ENCODE data around the gene ZBTB7C.

Gene ZBTB7C

GRCh38 chr18:48195787-48196186, 213.4 kb downstream of the ZBTB7C start:
- no peaks in the 10 kb centered on the region for H3K9me3 ChIP-seq (ENCODE audit: control insufficient read depth, insufficient read depth, low read length)
- no peak for DNase-seq (ENCODE audit: low read depth, low spot score)
- no peak overlapping the region for H3K4me3 ChIP-seq (ENCODE audit: low read length)
- H3K36me3 ChIP-seq (ENCODE audit: control insufficient read depth, insufficient read depth, low read length), result no peaks in the 10 kb centered on the region
- no peaks in the 10 kb centered on the region for H3K4me1 ChIP-seq (ENCODE audit: control insufficient read depth, insufficient read depth, low read length)
- H3K27me3 ChIP-seq (ENCODE audit: control insufficient read depth, insufficient read depth, low read length), result no peaks in the 10 kb centered on the region
- no peak overlapping the region for H3K27ac ChIP-seq (ENCODE audit: low read length)

GRCh38 chr18:48194591-48195181, 214.5 kb downstream of the ZBTB7C start:
- no peaks in the 10 kb centered on the region for H3K36me3 ChIP-seq (ENCODE audit: control insufficient read depth, insufficient read depth, low read length)
- no peaks in the 10 kb centered on the region for H3K9me3 ChIP-seq (ENCODE audit: control insufficient read depth, insufficient read depth, low read length)
- WGBS (ENCODE audit: insufficient coverage, insufficient read length), result no CpG with 5 or more reads among the region's 4 CpGs
- no peak overlapping the region for H3K27ac ChIP-seq (ENCODE audit: low read length)
- no peaks in the 10 kb centered on the region for H3K27me3 ChIP-seq (ENCODE audit: control insufficient read depth, insufficient read depth, low read length)
- no peak for DNase-seq (ENCODE audit: low read depth, low spot score)
- no peaks in the 10 kb centered on the region for H3K4me1 ChIP-seq (ENCODE audit: control insufficient read depth, insufficient read depth, low read length)
- no peak overlapping the region for H3K4me3 ChIP-seq (ENCODE audit: low read length)

GRCh38 chr18:48193521-48194492, 215.4 kb downstream of the ZBTB7C start:
- Histone ChIP-seq H3K4me3 (ENCODE audit: low read length) (no peak overlapping the region), H3K27ac (ENCODE audit: low read length) (no peak overlapping the region), H3K4me1 (ENCODE audit: control insufficient read depth, insufficient read depth, low read length) (no peaks in the 10 kb centered on the region), H3K9me3 (ENCODE audit: control insufficient read depth, insufficient read depth, low read length) (no peaks in the 10 kb centered on the region), H3K27me3 (ENCODE audit: control insufficient read depth, insufficient read depth, low read length) (no peaks in the 10 kb centered on the region), H3K36me3 (ENCODE audit: control insufficient read depth, insufficient read depth, low read length) (no peaks in the 10 kb centered on the region)
- no peak for DNase-seq (ENCODE audit: low read depth, low spot score)
- WGBS (ENCODE audit: insufficient coverage, insufficient read length), result no CpG with 5 or more reads among the region's 9 CpGs

DNA sequence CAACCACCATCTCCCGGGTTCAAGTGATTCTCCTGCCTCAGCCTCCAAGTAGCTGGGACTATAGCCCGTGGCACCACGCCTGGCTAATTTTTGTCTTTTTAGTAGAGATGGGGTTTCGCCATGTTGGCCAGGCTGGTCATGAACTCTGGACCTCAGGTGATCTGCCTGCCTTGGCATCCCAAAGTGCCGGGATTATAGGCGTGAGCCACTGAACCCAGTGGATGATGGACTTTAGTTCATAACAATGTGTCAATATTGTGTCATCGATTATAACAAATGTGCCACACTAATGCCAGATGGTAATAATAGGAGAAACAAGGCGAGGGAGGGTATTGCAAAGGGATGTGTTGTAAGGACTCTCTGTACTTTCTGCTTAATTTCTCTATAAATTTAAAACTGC, 216.6 kb downstream of the ZBTB7C start:
- Histone ChIP-seq H3K4me1 (ENCODE audit: control insufficient read depth, insufficient read depth, low read length) (no peaks in the 10 kb centered on the region), H3K36me3 (ENCODE audit: control insufficient read depth, insufficient read depth, low read length) (no peaks in the 10 kb centered on the region), H3K27me3 (ENCODE audit: control insufficient read depth, insufficient read depth, low read length) (no peaks in the 10 kb centered on the region), H3K27ac (ENCODE audit: low read length) (no peak overlapping the region), H3K9me3 (ENCODE audit: control insufficient read depth, insufficient read depth, low read length) (no peaks in the 10 kb centered on the region), H3K4me3 (ENCODE audit: low read length) (no peak overlapping the region)
- DNase-seq (ENCODE audit: low read depth, low spot score), result no peak
- no CpG with 5 or more reads among the region's 8 CpGs for WGBS (ENCODE audit: insufficient coverage, insufficient read length)

DNA sequence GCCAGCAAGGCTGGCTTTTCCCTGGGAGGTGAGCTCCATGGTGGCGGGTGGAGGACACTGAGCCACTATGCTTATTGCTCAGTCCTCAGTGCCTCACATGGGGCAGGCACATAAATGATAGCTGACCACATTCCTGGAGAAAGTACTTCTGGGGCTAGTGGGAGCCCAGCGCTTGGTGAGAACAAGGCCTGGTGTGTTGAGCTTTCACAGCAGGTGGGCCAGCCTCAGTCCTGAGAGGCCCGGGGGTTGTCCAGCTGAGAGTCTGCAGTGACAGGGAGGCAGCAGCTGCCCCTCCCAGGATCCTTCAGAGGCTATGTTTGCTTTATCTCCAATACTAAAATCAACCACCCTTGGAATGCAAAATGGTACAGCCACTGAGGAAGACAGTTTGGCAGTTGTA, 217.7 kb downstream of the ZBTB7C start:
- Histone ChIP-seq H3K9me3 (ENCODE audit: control insufficient read depth, insufficient read depth, low read length) (no peaks in the 10 kb centered on the region), H3K4me3 (ENCODE audit: low read length) (no peak overlapping the region), H3K36me3 (ENCODE audit: control insufficient read depth, insufficient read depth, low read length) (no peaks in the 10 kb centered on the region), H3K4me1 (ENCODE audit: control insufficient read depth, insufficient read depth, low read length) (no peaks in the 10 kb centered on the region), H3K27me3 (ENCODE audit: control insufficient read depth, insufficient read depth, low read length) (no peaks in the 10 kb centered on the region), H3K27ac (ENCODE audit: low read length) (no peak overlapping the region)
- no peak for DNase-seq (ENCODE audit: low read depth, low spot score)
- WGBS (ENCODE audit: insufficient coverage, insufficient read length), result no CpG with 5 or more reads among the region's 3 CpGs

DNA sequence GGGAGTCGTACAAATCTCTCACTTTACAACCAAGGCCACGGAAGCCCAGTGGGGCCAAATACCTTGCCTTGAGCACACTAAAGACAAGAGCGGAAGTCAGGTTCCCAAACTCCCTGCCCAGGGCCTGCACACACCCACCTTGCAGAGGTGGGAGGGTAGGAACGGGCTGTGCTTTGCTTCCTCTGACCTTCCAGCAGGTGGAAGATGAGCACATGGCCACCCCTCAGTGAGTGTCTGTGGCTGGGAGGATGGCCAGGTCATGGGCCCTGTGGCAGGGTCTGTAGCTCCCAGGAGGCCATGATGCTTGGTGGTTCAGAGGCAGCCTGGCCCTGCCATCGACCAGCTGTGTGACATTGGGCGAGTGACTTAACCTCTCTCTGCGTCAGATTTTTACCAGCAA, 218.2 kb downstream of the ZBTB7C start:
- Histone ChIP-seq H3K27me3 (ENCODE audit: control insufficient read depth, insufficient read depth, low read length) (no peaks in the 10 kb centered on the region), H3K9me3 (ENCODE audit: control insufficient read depth, insufficient read depth, low read length) (no peaks in the 10 kb centered on the region), H3K4me3 (ENCODE audit: low read length) (no peak overlapping the region), H3K27ac (ENCODE audit: low read length) (no peak overlapping the region), H3K4me1 (ENCODE audit: control insufficient read depth, insufficient read depth, low read length) (no peaks in the 10 kb centered on the region), H3K36me3 (ENCODE audit: control insufficient read depth, insufficient read depth, low read length) (no peaks in the 10 kb centered on the region)
- no peak for DNase-seq (ENCODE audit: low read depth, low spot score)
- WGBS (ENCODE audit: insufficient coverage, insufficient read length), result no CpG with 5 or more reads among the region's 7 CpGs

- no peaks in the 10 kb centered on the region for H3K27me3 ChIP-seq (ENCODE audit: control insufficient read depth, insufficient read depth, low read length)
Measured at GRCh38 chr18:48188609-48189008, 220.6 kb downstream of the ZBTB7C start.

GRCh38 chr18:48186861-48187260, 222.3 kb downstream of the ZBTB7C start:
- no peaks in the 10 kb centered on the region for H3K4me1 ChIP-seq (ENCODE audit: control insufficient read depth, insufficient read depth, low read length)
- no peaks in the 10 kb centered on the region for H3K9me3 ChIP-seq (ENCODE audit: control insufficient read depth, insufficient read depth, low read length)
- H3K36me3 ChIP-seq (ENCODE audit: control insufficient read depth, insufficient read depth, low read length), result no peaks in the 10 kb centered on the region
- no peaks in the 10 kb centered on the region for H3K27me3 ChIP-seq (ENCODE audit: control insufficient read depth, insufficient read depth, low read length)
- H3K27ac ChIP-seq (ENCODE audit: low read length), result no peak overlapping the region
- H3K4me3 ChIP-seq (ENCODE audit: low read length), result no peak overlapping the region
- WGBS (ENCODE audit: insufficient coverage, insufficient read length), result no CpG with 5 or more reads among the region's 6 CpGs
- no peak for DNase-seq (ENCODE audit: low read depth, low spot score)

More at GRCh38 chr18:48188609-48189008, 220.6 kb downstream of the ZBTB7C start:
- no peaks in the 10 kb centered on the region for H3K36me3 ChIP-seq (ENCODE audit: control insufficient read depth, insufficient read depth, low read length)
- DNase-seq (ENCODE audit: low read depth, low spot score), result no peak
- H3K27ac ChIP-seq (ENCODE audit: low read length), result no peak overlapping the region
- WGBS (ENCODE audit: insufficient coverage, insufficient read length), result no CpG with 5 or more reads among the region's 2 CpGs
- H3K9me3 ChIP-seq (ENCODE audit: control insufficient read depth, insufficient read depth, low read length), result no peaks in the 10 kb centered on the region
- H3K4me1 ChIP-seq (ENCODE audit: control insufficient read depth, insufficient read depth, low read length), result no peaks in the 10 kb centered on the region
- H3K4me3 ChIP-seq (ENCODE audit: low read length), result no peak overlapping the region

- no peak for DNase-seq (ENCODE audit: low read depth, low spot score)
- H3K27ac ChIP-seq (ENCODE audit: low read length), result no peak overlapping the region
Measured at GRCh38 chr18:48186131-48186766, 222.9 kb downstream of the ZBTB7C start.

GRCh38 chr18:48184118-48184517, 225.1 kb downstream of the ZBTB7C start:
- no peak overlapping the region for H3K4me3 ChIP-seq (ENCODE audit: low read length)
- H3K27me3 ChIP-seq (ENCODE audit: control insufficient read depth, insufficient read depth, low read length), result no peaks in the 10 kb centered on the region
- no peak for DNase-seq (ENCODE audit: low read depth, low spot score)
- WGBS (ENCODE audit: insufficient coverage, insufficient read length), result no CpG with 5 or more reads among the region's 6 CpGs
- peaks cover 2% of the 10 kb centered on the region; the same call in 1 of the 2 replicates for H3K4me1 ChIP-seq (ENCODE audit: control insufficient read depth, insufficient read depth, low read length)
- no peaks in the 10 kb centered on the region for H3K36me3 ChIP-seq (ENCODE audit: control insufficient read depth, insufficient read depth, low read length)
- H3K27ac ChIP-seq (ENCODE audit: low read length), result no peak overlapping the region
- no peaks in the 10 kb centered on the region for H3K9me3 ChIP-seq (ENCODE audit: control insufficient read depth, insufficient read depth, low read length)

More at GRCh38 chr18:48186131-48186766, 222.9 kb downstream of the ZBTB7C start:
- Histone ChIP-seq H3K36me3 (ENCODE audit: control insufficient read depth, insufficient read depth, low read length) (no peaks in the 10 kb centered on the region), H3K4me1 (ENCODE audit: control insufficient read depth, insufficient read depth, low read length) (no peaks in the 10 kb centered on the region), H3K4me3 (ENCODE audit: low read length) (no peak overlapping the region), H3K9me3 (ENCODE audit: control insufficient read depth, insufficient read depth, low read length) (no peaks in the 10 kb centered on the region), H3K27me3 (ENCODE audit: control insufficient read depth, insufficient read depth, low read length) (no peaks in the 10 kb centered on the region)
- WGBS (ENCODE audit: insufficient coverage, insufficient read length), result no CpG with 5 or more reads among the region's 20 CpGs

All from iPS DF 6.9 (cell line).